ENCODE results near the gene MYH14. TPM values are rescaled to one million over a fixed set of nuclear protein-coding genes. Genes with fewer than 3 reads are reported as not detected.

MYH14 gene
- total and polyA plus RNA-seq, 5 donors, result 69.9 to 92.9 (median 73.6) TPM

- Histone ChIP-seq H3K27me3 (ENCODE audit: control insufficient read depth, insufficient read depth) (no peaks in the 10 kb centered on the region), H3K4me1 (ENCODE audit: control insufficient read depth, insufficient read depth, low read length) (no peaks in the 10 kb centered on the region), H3K4me3 (ENCODE audit: low read length) (no peak overlapping the region), H3K27ac (ENCODE audit: low read length) (no peak overlapping the region), H3K9me3 (ENCODE audit: control insufficient read depth, low read length) (no peaks in the 10 kb centered on the region)
- DNase-seq (no peak), ATAC-seq (peak in 1 of 2 donors; percentile 23)
- 69% methylated on average over 13 of the region's 13 CpGs for WGBS
- intact Hi-C loops (cut with DNase I), result no loop called here
Observed at GRCh38 chr19:50192463-50193211, 10.8 kb upstream of the MYH14 start.

GRCh38 chr19:50195224-50195623, 8.2 kb upstream of the MYH14 start:
- DNase-seq (no peak), ATAC-seq (no peak)
- intact Hi-C loops (cut with DNase I), result no loop called here
- Histone ChIP-seq H3K27me3 (ENCODE audit: control insufficient read depth, insufficient read depth) (no peaks in the 10 kb centered on the region), H3K4me3 (ENCODE audit: low read length) (no peak overlapping the region), H3K27ac (ENCODE audit: low read length) (no peak overlapping the region), H3K9me3 (ENCODE audit: control insufficient read depth, low read length) (no peaks in the 10 kb centered on the region), H3K4me1 (ENCODE audit: control insufficient read depth, insufficient read depth, low read length) (no peaks in the 10 kb centered on the region)
- WGBS, result 74% methylated on average over 5 of the region's 5 CpGs

GRCh38 chr19:50196322-50196932, 7.0 kb upstream of the MYH14 start:
- Histone ChIP-seq H3K4me1 (ENCODE audit: control insufficient read depth, insufficient read depth, low read length) (no peaks in the 10 kb centered on the region), H3K27ac (ENCODE audit: low read length) (no peak overlapping the region), H3K9me3 (ENCODE audit: control insufficient read depth, low read length) (no peaks in the 10 kb centered on the region), H3K27me3 (ENCODE audit: control insufficient read depth, insufficient read depth) (no peaks in the 10 kb centered on the region), H3K4me3 (ENCODE audit: low read length) (no peak overlapping the region)
- intact Hi-C loops (cut with DNase I), result no loop called here
- no peak for DNase-seq
- no peak for ATAC-seq
- 63% methylated on average over 4 of the region's 4 CpGs for WGBS

GRCh38 chr19:50197348-50197747, 6.1 kb upstream of the MYH14 start:
- no peaks in the 10 kb centered on the region for H3K27me3 ChIP-seq (ENCODE audit: control insufficient read depth, insufficient read depth)
- no peak overlapping the region for H3K27ac ChIP-seq (ENCODE audit: low read length)
- whole genome bisulfite sequencing, result 78% methylated on average over 3 of the region's 3 CpGs
- H3K4me3 ChIP-seq (ENCODE audit: low read length), result no peak overlapping the region
- no peak for DNase-seq
- intact Hi-C loops (cut with DNase I), result no loop called here
- no peak for ATAC-seq
- no peaks in the 10 kb centered on the region for H3K9me3 ChIP-seq (ENCODE audit: control insufficient read depth, low read length)
- no peaks in the 10 kb centered on the region for H3K4me1 ChIP-seq (ENCODE audit: control insufficient read depth, insufficient read depth, low read length)

GRCh38 chr19:50198431-50199258, 4.8 kb upstream of the MYH14 start:
- no peak for DNase-seq
- peak overlapping the region; percentile 92 for H3K27ac ChIP-seq (ENCODE audit: low read length)
- intact Hi-C loops (cut with DNase I), result no loop called here
- 29% methylated on average over 7 of the region's 7 CpGs for WGBS
- H3K9me3 ChIP-seq (ENCODE audit: control insufficient read depth, low read length), result no peaks in the 10 kb centered on the region
- no peaks in the 10 kb centered on the region for H3K27me3 ChIP-seq (ENCODE audit: control insufficient read depth, insufficient read depth)
- no peaks in the 10 kb centered on the region for H3K4me1 ChIP-seq (ENCODE audit: control insufficient read depth, insufficient read depth, low read length)
- H3K4me3 ChIP-seq (ENCODE audit: low read length), result no peak overlapping the region
- peak in 1 of 2 donors; percentile 41 for ATAC-seq

GRCh38 chr19:50199259-50199555, 4.2 kb upstream of the MYH14 start:
- ATAC-seq (no peak), DNase-seq (no peak)
- no peak overlapping the region for H3K4me3 ChIP-seq (ENCODE audit: low read length)
- H3K4me1 ChIP-seq (ENCODE audit: control insufficient read depth, insufficient read depth, low read length), result no peaks in the 10 kb centered on the region
- WGBS, result 6% methylated on average over 5 of the region's 5 CpGs
- H3K9me3 ChIP-seq (ENCODE audit: control insufficient read depth, low read length), result no peaks in the 10 kb centered on the region
- H3K27me3 ChIP-seq (ENCODE audit: control insufficient read depth, insufficient read depth), result no peaks in the 10 kb centered on the region
- H3K27ac ChIP-seq (ENCODE audit: low read length), result peak overlapping the region; percentile 88
- intact Hi-C loops (cut with DNase I), result no loop called here

- H3K9me3 ChIP-seq (ENCODE audit: control insufficient read depth, low read length), result no peaks in the 10 kb centered on the region
- intact Hi-C loops (cut with DNase I), result no loop called here
- DNase-seq (no peak), ATAC-seq (no peak)
- 74% methylated on average over 3 of the region's 3 CpGs for WGBS
- H3K27ac ChIP-seq (ENCODE audit: low read length), result no peak overlapping the region
- H3K27me3 ChIP-seq (ENCODE audit: control insufficient read depth, insufficient read depth), result no peaks in the 10 kb centered on the region
- H3K4me3 ChIP-seq (ENCODE audit: low read length), result no peak overlapping the region
- H3K4me1 ChIP-seq (ENCODE audit: control insufficient read depth, insufficient read depth, low read length), result no peaks in the 10 kb centered on the region
Observed at GRCh38 chr19:50202386-50202785, 1.0 kb upstream of the MYH14 start.

- Histone ChIP-seq H3K27me3 (ENCODE audit: control insufficient read depth, insufficient read depth) (no peaks in the 10 kb centered on the region), H3K4me3 (ENCODE audit: low read length) (peak overlapping the region; percentile 67), H3K4me1 (ENCODE audit: control insufficient read depth, insufficient read depth, low read length) (no peaks in the 10 kb centered on the region), H3K27ac (ENCODE audit: low read length) (peak overlapping the region; percentile 74), H3K9me3 (ENCODE audit: control insufficient read depth, low read length) (no peaks in the 10 kb centered on the region)
- DNase-seq, result no peak
- intact Hi-C loops (cut with DNase I), result no loop called here
- 9% methylated on average over 18 of the region's 18 CpGs for WGBS
- ATAC-seq, result no peak
Observed at GRCh38 chr19:50202962-50203280, 501 bp upstream of the MYH14 start.

GRCh38 chr19:50204081-50204428, 633 bp downstream of the MYH14 start:
- Histone ChIP-seq H3K9me3 (ENCODE audit: control insufficient read depth, low read length) (no peaks in the 10 kb centered on the region), H3K27ac (ENCODE audit: low read length) (no peak overlapping the region), H3K4me1 (ENCODE audit: control insufficient read depth, insufficient read depth, low read length) (no peaks in the 10 kb centered on the region), H3K27me3 (ENCODE audit: control insufficient read depth, insufficient read depth) (no peaks in the 10 kb centered on the region), H3K4me3 (ENCODE audit: low read length) (peak overlapping the region; percentile 67)
- WGBS, result 56% methylated on average over 7 of the region's 7 CpGs
- DNase-seq, result no peak
- ATAC-seq, result no peak
- intact Hi-C loops (cut with DNase I), result no loop called here

GRCh38 chr19:50204811-50205675, 1.6 kb downstream of the MYH14 start:
- Histone ChIP-seq H3K27ac (ENCODE audit: low read length) (peak overlapping the region; percentile 1), H3K9me3 (ENCODE audit: control insufficient read depth, low read length) (no peaks in the 10 kb centered on the region), H3K4me3 (ENCODE audit: low read length) (peak overlapping the region; percentile 15), H3K27me3 (ENCODE audit: control insufficient read depth, insufficient read depth) (no peaks in the 10 kb centered on the region), H3K4me1 (ENCODE audit: control insufficient read depth, insufficient read depth, low read length) (no peaks in the 10 kb centered on the region)
- peak; percentile 52 to 74 for ATAC-seq
- 9% methylated on average over 49 of the region's 49 CpGs for WGBS
- intact Hi-C loops (cut with DNase I), result no loop called here
- peak; percentile 56 to 86 (median 71) for DNase-seq

Measured in right cardiac atrium (tissue), 5 donors.